A549 (cell line): ENCODE data around the gene NPSR1. TPM values are rescaled to one million over a fixed set of nuclear protein-coding genes. Genes with fewer than 3 reads are reported as not detected.
A peak's percentile ranks its signal among the peaks of the same experiment; 100 is the strongest.

Experiments used
- ATAC-seq, 2 experiments: fragments of 200-7000 bp in 1 of 2; fragments of >200 bp in 1 of 2; cut with Nextera tagmentation in 1 of 2; cut with Tn5 transposase in 1 of 2; 3 replicates each; pipeline versions ENCODE4 v1.8.0 to v1.9.1; 2018 to 2020; ENCODE audit warnings: mild to moderate bottlenecking in 1 of 2, moderate library complexity in 1 of 2
- CTCF ChIA-PET: fragments of 300-600 bp; sonication (Branson Sonifier 250); formaldehyde crosslinking; extraction: SDS; loops from one replicate; lab custom pipeline; 2021; ENCODE audit warnings: antibody characterized with exemption, inconsistent platforms; lab: Yijun Ruan, JAX
- POLR2A ChIA-PET: fragments of 350-600 bp; formaldehyde crosslinking; extraction: SDS; loops from one replicate; lab custom pipeline; 2021; ENCODE audit warnings: antibody characterized with exemption, inconsistent platforms; lab: Yijun Ruan, JAX
- DNase-seq, 2 experiments: peaks; one replicate each; pipeline versions ENCODE4 v3.0.0 to v3.0.0-alpha.2; 2011 to 2016; ENCODE audit warnings: low read depth in 1 of 2, low spot score in 1 of 2
- FAIRE-seq: peaks from 2 replicates; lab custom pipeline; 2011; peaks lifted over from hg19 to GRCh38; lab: Jason Lieb, UNC
- H3K27ac ChIP-seq, 2 experiments: fragments of >200 bp; sonication (Bioruptor Twin); formaldehyde crosslinking; 3 replicates each; pipeline ENCODE4 v1.5.1; 2016 to 2017
- H3K4me1 ChIP-seq: fragments of >200 bp; sonication (Bioruptor Twin); formaldehyde crosslinking; 3 replicates; pipeline ENCODE4 v1.6.1; 2016
- H3K4me2 ChIP-seq: fragments of >200 bp; sonication (Bioruptor Twin); formaldehyde crosslinking; 3 replicates; pipeline ENCODE4 v1.6.1; 2016
- H3K4me3 ChIP-seq: fragments of >200 bp; sonication (Bioruptor Twin); formaldehyde crosslinking; 3 replicates; pipeline ENCODE4 v1.5.1; 2016
- H3K9me3 ChIP-seq: fragments of >200 bp; sonication (Bioruptor Twin); formaldehyde crosslinking; 3 replicates; pipeline ENCODE4 v1.6.1; 2016
- ATOH8 ChIP-seq: fragments of 250-450 bp; sonication (Bioruptor Pico); IDR thresholded peaks from 2 replicates; pipeline ENCODE4 v1.5.0; 2020; ENCODE audit warnings: low read depth, mild to moderate bottlenecking, moderate library complexity
- BCL3 ChIP-seq: fragments of >200 bp; sonication (Bioruptor Twin); formaldehyde crosslinking; IDR thresholded peaks from 3 replicates; pipeline ENCODE4 v1.6.1; 2016
- BHLHE40 ChIP-seq: IDR thresholded peaks from 2 replicates; pipeline ENCODE4 v1.6.1; 2012; ENCODE audit warnings: low read depth, low read length, inconsistent platforms
- CEBPB ChIP-seq, 2 experiments: fragments of >200 bp in 1 of 2; sonication (Bioruptor Twin) in 1 of 2; formaldehyde crosslinking in 1 of 2; IDR thresholded peaks; 2 replicates each; pipeline ENCODE4 v1.6.1; 2012 to 2016
- EHF ChIP-seq: fragments of 250-450 bp; sonication (Bioruptor Pico); IDR thresholded peaks from 2 replicates; pipeline ENCODE4 v1.5.0; 2020; ENCODE audit warnings: mild to moderate bottlenecking
- EHMT2 ChIP-seq: fragments of 200-600 bp; sonication (generic); IDR thresholded peaks from 2 replicates; pipeline ENCODE4 v1.6.1; 2016; ENCODE audit warnings: antibody characterized with exemption, low read depth, mild to moderate bottlenecking, moderate library complexity
- EP300 ChIP-seq, 2 experiments: fragments of >200 bp; sonication (Bioruptor Twin); formaldehyde crosslinking; IDR thresholded peaks; 2 replicates in 1 of 2; 3 replicates in 1 of 2; pipeline ENCODE4 v1.6.1; 2016 to 2017
- FOSL2 ChIP-seq, 2 experiments: fragments of 450-650 bp in 1 of 2; fragments of >200 bp in 1 of 2; sonication (Bioruptor Twin) in 1 of 2; formaldehyde crosslinking; IDR thresholded peaks; 2 replicates each; pipeline versions ENCODE4 v1.5.0 to v1.6.1; 2016 to 2020; ENCODE audit warnings: mild to moderate bottlenecking in 1 of 2, moderate library complexity in 1 of 2
- HEYL ChIP-seq: fragments of 250-450 bp; sonication (Bioruptor Pico); IDR thresholded peaks from 2 replicates; pipeline ENCODE4 v1.8.0; 2021; ENCODE audit warnings: mild to moderate bottlenecking, moderate library complexity
- HOXB13 ChIP-seq: fragments of 250-450 bp; sonication (Bioruptor Pico); IDR thresholded peaks from 2 replicates; pipeline ENCODE4 v1.5.0; 2020; ENCODE audit warnings: low read depth, mild to moderate bottlenecking, moderate library complexity
- KDM1A ChIP-seq: fragments of 200-600 bp; sonication (generic); IDR thresholded peaks from 2 replicates; pipeline ENCODE4 v1.6.1; 2016; ENCODE audit warnings: low read depth, mild to moderate bottlenecking
- KDM5A ChIP-seq: fragments of 200-600 bp; sonication (generic); IDR thresholded peaks from 2 replicates; pipeline ENCODE4 v1.6.1; 2016; ENCODE audit warnings: antibody characterized with exemption, mild to moderate bottlenecking
- MAFK ChIP-seq: fragments of 450-650 bp; IDR thresholded peaks from 2 replicates; pipeline ENCODE4 v1.6.1; 2014; ENCODE audit not compliant: partially characterized antibody
- MAX ChIP-seq: IDR thresholded peaks from 2 replicates; pipeline ENCODE4 v1.6.1; 2012
- NFE2L2 ChIP-seq: fragments of 150-350 bp; conservative IDR thresholded peaks from 2 replicates; pipeline ENCODE4 v1.6.1; 2014; ENCODE audit warnings: low read length
- NPAS2 ChIP-seq: fragments of 250-450 bp; sonication (Bioruptor Pico); IDR thresholded peaks from 2 replicates; pipeline ENCODE4 v1.8.0; 2022; ENCODE audit warnings: mild to moderate bottlenecking, moderate library complexity, borderline replicate concordance
- POLR2A ChIP-seq: IDR thresholded peaks from 2 replicates; pipeline ENCODE4 v1.6.1; 2012; ENCODE audit warnings: mild to moderate bottlenecking, low read length
- RCOR1 ChIP-seq: fragments of 150-350 bp; IDR thresholded peaks from 2 replicates; pipeline ENCODE4 v1.6.1; 2014; ENCODE audit warnings: antibody characterized with exemption, low read length, low read depth
- USF2 ChIP-seq: fragments of 450-650 bp; IDR thresholded peaks from 2 replicates; pipeline ENCODE4 v1.6.1; 2014; ENCODE audit warnings: antibody characterized with exemption
- ZC3H11A ChIP-seq: fragments of 450-650 bp; IDR thresholded peaks from 2 replicates; pipeline ENCODE4 v1.6.1; 2014; ENCODE audit warnings: antibody characterized with exemption, mild to moderate bottlenecking
- WGBS: methylation state at CpG from one replicate; pipeline ENCODE4 v1.1.6; 2017; ENCODE audit errors: missing lambda C conversion rate; 5-methylcytosine and 5-hydroxymethylcytosine counted together
- polyA plus RNA-seq, 4 experiments: library from polyadenylated mRNA; depleted of rRNA in 3 of 4; stranded (reverse); fragments of >200 nt; fragmentation: RNase III in 1 of 4; extraction: RNeasy Plus Mini Kit Qiagen cat#74134 plus additional on column Dnase treatment in 1 of 4; gene quantifications; 2 replicates in 3 of 4; 3 replicates in 1 of 4; pipeline ENCODE4 v1.2.3, GENCODE V29; 2011 to 2017

NPSR1 gene
- polyA plus RNA-seq, 2 of the 4 experiments (the other 2 are of a cell fraction): not detected

DNA sequence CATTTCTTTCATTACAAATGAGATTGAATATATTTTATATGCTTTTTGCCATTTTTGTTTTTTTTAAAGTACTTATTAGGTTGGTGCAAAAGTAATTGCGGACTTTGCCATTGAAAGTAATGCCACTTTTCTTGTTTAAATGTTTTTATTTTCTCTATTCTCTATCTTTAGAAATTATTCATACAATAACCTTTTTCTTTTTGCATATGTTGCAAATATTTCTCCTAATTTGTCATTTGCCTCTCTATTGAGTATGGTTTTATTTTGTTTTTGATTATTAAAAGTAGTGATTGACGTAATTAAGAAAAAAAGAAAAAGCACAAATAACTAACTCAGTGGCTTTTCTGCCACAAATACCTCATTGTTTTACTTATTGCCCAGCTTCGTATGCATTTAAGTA, 172.4 kb downstream of the NPSR1 start:
- no peak overlapping the region for H3K27ac ChIP-seq
- no peak overlapping the region for H3K4me3 ChIP-seq
- no peak for DNase-seq
- CTCF ChIA-PET: interaction anchor here (0.7 to 1.2 kb wide), 2 partner anchors 8 to 14 kb away, joined by 3 to 4 read pairs; no protein-coding TSS in a partner anchor
- no peaks in the 10 kb centered on the region for H3K9me3 ChIP-seq
- 85% methylated on average over 3 of the region's 3 CpGs for whole genome bisulfite sequencing
- TF ChIP-seq ZC3H11A: no peak
- TF ChIP-seq MAFK: peak; percentile 46
- POLR2A ChIA-PET: no interaction called here
- ATAC-seq: no peak
- no peak for FAIRE-seq
- peaks cover 5% of the 10 kb centered on the region; the same call in 1 of the 3 replicates for H3K4me1 ChIP-seq
- H3K4me2 ChIP-seq: no peak overlapping the region

DNA sequence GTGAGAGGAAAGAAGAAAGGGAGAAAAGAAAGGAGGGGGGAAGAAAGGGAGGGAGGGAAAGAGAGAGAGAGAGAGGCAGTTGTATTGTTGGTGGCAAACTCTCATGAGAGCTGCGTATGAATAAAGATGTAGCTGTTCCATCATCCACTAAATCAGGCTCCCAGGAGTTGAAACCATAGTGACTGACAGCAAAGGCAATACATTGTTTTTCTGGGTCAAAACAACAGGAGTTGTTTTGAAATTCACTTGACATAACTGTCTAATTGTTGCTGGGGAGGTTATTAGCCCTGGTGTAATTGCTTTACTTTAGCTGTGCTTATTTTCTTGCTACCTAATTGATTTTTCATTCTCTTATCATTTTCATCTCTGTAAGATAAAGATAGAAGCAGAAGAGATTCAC, 173.4 kb downstream of the NPSR1 start:
- FAIRE-seq: no peak
- no peak for TF ChIP-seq USF2
- no peak for TF ChIP-seq POLR2A
- no peak for TF ChIP-seq CEBPB (IDR thresholded peaks at IDR 0.05)
- no peak for TF ChIP-seq HEYL (CRISPR knock-in tag)
- no peak for TF ChIP-seq EHMT2
- TF ChIP-seq EHF (CRISPR knock-in tag): no peak
- TF ChIP-seq MAX: no peak
- no peak for TF ChIP-seq HOXB13 (CRISPR knock-in tag)
- no peak for TF ChIP-seq NPAS2
- TF ChIP-seq ATOH8 (CRISPR knock-in tag): no peak
- no peak for TF ChIP-seq KDM1A
- TF ChIP-seq KDM5A: no peak
- TF ChIP-seq RCOR1: no peak
- TF ChIP-seq, all 56 proteins: peak for 0
- H3K4me1 ChIP-seq: no peaks in the 10 kb centered on the region
- CTCF ChIA-PET: interaction anchor here (1.0 to 1.2 kb wide), 2 partner anchors 9 to 19 kb away, joined by 4 read pairs; no protein-coding TSS in a partner anchor
- H3K4me2 ChIP-seq: no peak overlapping the region
- POLR2A ChIA-PET: no interaction called here
- WGBS: 80% methylated on average over 1 of the region's 1 CpG
- H3K9me3 ChIP-seq: no peaks in the 10 kb centered on the region
- ATAC-seq (no peak), DNase-seq (no peak)
- no peak overlapping the region for H3K4me3 ChIP-seq
- no peak overlapping the region for H3K27ac ChIP-seq

DNA sequence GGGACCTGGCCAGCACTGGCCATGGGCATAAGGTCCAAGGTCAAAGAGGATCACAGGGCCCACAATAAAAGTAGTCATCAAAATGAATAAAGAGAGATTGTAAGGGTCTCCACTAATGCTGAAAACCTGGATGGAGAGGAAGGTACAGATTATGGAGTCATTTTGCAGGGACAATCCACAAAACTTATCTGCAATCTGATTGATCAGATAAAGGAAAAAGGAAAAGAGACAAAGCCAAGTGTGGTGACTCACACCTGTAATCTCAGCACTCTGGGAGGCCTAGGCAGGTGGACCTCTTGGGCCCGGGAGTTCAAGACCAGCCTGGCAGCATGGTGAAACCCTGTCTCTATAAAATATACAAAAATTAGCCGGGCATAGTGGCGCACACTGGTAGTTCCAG, 174.0 kb downstream of the NPSR1 start:
- H3K4me1 ChIP-seq: no peaks in the 10 kb centered on the region
- no peak overlapping the region for H3K4me2 ChIP-seq
- ATAC-seq (no peak), DNase-seq (no peak), FAIRE-seq (no peak)
- H3K4me3 ChIP-seq: no peak overlapping the region
- TF ChIP-seq FOSL2 (IDR thresholded peaks at IDR 0.05) (no peak), FOSL2 (CRISPR knock-in tag; IDR thresholded peaks at IDR 0.05) (no peak), BHLHE40 (no peak), NFE2L2 (no peak), EP300 (IDR thresholded peaks at IDR 0.05) (no peak), BCL3 (no peak)
- no peaks in the 10 kb centered on the region for H3K9me3 ChIP-seq
- no peak overlapping the region for H3K27ac ChIP-seq
- 86% methylated on average over 3 of the region's 3 CpGs for WGBS
- CTCF ChIA-PET: interaction anchor here (4.2 kb wide), 1 partner anchor 8 kb away, joined by 32 read pairs; no protein-coding TSS in a partner anchor
- POLR2A ChIA-PET: no interaction called here
